ENCODE measurements around the gene DISP2. TPM values are rescaled to one million over a fixed set of nuclear protein-coding genes. Genes with fewer than 3 reads are reported as not detected.

DISP2 gene
- total and polyA plus RNA-seq, 9 of the 15 experiments (the other 6 are each of a cell fraction or from before 2014, with no cell fraction given) = 0.06 to 0.89 (median 0.15) TPM; not detected in 1

DNA sequence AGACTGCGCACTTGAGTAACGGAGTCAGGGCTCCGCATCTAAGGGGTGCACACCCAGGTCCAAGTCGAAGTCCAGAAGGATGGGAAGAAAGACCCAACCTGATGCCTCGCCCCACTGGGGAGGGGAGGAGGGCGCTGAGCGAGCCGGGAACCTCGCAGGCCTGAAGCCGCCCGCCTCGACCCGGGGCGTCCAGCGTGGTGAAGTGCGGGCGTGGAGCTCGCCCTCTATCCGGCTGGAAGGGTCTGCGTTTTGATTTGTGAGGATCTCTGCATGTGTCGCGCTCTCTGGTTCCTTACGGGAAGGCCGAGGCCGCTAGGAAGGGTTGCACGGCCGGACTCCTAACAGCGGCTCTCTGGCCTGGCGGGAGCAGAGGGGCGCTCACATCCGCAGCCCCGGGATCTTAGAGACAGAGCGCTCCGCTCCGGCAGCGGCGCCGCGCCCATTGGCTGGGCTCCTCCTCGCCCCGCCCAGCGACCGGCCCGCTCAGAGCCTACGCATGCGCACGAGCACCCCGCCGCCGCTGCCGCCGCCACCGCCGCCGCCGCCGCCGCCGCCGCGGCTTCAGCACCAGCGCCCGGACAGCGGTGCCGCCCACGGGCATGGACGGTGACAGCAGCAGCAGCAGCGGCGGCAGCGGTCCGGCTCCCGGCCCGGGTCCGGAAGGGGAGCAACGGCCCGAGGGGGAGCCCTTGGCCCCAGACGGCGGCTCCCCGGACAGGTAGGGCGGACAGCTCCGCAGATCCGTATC, at the start of gene DISP2 (continued):
- TF ChIP-seq ZNF384 (IDR thresholded peaks at IDR 0.05; ENCODE audit: low read depth, low read length) (no peak), HNRNPL (IDR thresholded peaks at IDR 0.05; ENCODE audit: low read depth, low read length) (peak; percentile 97), TEAD1 (CRISPR knock-in tag; IDR thresholded peaks at IDR 0.05) (0 out of 4 replicates have a peak, but pooled peaks of 1 of the 2 experiments have one; percentile 44), PHTF2 (CRISPR knock-in tag; IDR thresholded peaks at IDR 0.05) (no peak), SMARCE1 (IDR thresholded peaks at IDR 0.05) (no peak), ZNF717 (CRISPR knock-in tag; IDR thresholded peaks at IDR 0.05) (no peak), SRSF1 (IDR thresholded peaks at IDR 0.05; ENCODE audit: low read depth, low read length) (no peak), SNRNP70 (optimal IDR thresholded peaks at IDR 0.05; ENCODE audit: low read depth, low read length) (no peak), TAF7 (tag; IDR thresholded peaks at IDR 0.05) (no peak), FUS (optimal IDR thresholded peaks at IDR 0.05; ENCODE audit: low read depth, low read length) (no peak)
- TF ChIP-seq, protein P1, sequence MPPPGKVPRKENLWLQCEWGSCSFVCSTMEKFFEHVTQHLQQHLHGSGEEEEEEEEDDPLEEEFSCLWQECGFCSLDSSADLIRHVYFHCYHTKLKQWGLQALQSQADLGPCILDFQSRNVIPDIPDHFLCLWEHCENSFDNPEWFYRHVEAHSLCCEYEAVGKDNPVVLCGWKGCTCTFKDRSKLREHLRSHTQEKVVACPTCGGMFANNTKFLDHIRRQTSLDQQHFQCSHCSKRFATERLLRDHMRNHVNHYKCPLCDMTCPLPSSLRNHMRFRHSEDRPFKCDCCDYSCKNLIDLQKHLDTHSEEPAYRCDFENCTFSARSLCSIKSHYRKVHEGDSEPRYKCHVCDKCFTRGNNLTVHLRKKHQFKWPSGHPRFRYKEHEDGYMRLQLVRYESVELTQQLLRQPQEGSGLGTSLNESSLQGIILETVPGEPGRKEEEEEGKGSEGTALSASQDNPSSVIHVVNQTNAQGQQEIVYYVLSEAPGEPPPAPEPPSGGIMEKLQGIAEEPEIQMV (tag; conservative IDR thresholded peaks at IDR 0.05; ENCODE audit: low read depth) = no peak
- TF ChIP-seq, protein P2, sequence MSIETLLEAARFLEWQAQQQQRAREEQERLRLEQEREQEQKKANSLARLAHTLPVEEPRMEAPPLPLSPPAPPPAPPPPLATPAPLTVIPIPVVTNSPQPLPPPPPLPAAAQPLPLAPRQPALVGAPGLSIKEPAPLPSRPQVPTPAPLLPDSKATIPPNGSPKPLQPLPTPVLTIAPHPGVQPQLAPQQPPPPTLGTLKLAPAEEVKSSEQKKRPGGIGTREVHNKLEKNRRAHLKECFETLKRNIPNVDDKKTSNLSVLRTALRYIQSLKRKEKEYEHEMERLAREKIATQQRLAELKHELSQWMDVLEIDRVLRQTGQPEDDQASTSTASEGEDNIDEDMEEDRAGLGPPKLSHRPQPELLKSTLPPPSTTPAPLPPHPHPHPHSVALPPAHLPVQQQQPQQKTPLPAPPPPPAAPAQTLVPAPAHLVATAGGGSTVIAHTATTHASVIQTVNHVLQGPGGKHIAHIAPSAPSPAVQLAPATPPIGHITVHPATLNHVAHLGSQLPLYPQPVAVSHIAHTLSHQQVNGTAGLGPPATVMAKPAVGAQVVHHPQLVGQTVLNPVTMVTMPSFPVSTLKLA (conservative IDR thresholded peaks at IDR 0.05) = peak in 1 of 2 experiments; percentile 80; a peak in 3 of 4 replicates
- TF ChIP-seq, protein P3, sequence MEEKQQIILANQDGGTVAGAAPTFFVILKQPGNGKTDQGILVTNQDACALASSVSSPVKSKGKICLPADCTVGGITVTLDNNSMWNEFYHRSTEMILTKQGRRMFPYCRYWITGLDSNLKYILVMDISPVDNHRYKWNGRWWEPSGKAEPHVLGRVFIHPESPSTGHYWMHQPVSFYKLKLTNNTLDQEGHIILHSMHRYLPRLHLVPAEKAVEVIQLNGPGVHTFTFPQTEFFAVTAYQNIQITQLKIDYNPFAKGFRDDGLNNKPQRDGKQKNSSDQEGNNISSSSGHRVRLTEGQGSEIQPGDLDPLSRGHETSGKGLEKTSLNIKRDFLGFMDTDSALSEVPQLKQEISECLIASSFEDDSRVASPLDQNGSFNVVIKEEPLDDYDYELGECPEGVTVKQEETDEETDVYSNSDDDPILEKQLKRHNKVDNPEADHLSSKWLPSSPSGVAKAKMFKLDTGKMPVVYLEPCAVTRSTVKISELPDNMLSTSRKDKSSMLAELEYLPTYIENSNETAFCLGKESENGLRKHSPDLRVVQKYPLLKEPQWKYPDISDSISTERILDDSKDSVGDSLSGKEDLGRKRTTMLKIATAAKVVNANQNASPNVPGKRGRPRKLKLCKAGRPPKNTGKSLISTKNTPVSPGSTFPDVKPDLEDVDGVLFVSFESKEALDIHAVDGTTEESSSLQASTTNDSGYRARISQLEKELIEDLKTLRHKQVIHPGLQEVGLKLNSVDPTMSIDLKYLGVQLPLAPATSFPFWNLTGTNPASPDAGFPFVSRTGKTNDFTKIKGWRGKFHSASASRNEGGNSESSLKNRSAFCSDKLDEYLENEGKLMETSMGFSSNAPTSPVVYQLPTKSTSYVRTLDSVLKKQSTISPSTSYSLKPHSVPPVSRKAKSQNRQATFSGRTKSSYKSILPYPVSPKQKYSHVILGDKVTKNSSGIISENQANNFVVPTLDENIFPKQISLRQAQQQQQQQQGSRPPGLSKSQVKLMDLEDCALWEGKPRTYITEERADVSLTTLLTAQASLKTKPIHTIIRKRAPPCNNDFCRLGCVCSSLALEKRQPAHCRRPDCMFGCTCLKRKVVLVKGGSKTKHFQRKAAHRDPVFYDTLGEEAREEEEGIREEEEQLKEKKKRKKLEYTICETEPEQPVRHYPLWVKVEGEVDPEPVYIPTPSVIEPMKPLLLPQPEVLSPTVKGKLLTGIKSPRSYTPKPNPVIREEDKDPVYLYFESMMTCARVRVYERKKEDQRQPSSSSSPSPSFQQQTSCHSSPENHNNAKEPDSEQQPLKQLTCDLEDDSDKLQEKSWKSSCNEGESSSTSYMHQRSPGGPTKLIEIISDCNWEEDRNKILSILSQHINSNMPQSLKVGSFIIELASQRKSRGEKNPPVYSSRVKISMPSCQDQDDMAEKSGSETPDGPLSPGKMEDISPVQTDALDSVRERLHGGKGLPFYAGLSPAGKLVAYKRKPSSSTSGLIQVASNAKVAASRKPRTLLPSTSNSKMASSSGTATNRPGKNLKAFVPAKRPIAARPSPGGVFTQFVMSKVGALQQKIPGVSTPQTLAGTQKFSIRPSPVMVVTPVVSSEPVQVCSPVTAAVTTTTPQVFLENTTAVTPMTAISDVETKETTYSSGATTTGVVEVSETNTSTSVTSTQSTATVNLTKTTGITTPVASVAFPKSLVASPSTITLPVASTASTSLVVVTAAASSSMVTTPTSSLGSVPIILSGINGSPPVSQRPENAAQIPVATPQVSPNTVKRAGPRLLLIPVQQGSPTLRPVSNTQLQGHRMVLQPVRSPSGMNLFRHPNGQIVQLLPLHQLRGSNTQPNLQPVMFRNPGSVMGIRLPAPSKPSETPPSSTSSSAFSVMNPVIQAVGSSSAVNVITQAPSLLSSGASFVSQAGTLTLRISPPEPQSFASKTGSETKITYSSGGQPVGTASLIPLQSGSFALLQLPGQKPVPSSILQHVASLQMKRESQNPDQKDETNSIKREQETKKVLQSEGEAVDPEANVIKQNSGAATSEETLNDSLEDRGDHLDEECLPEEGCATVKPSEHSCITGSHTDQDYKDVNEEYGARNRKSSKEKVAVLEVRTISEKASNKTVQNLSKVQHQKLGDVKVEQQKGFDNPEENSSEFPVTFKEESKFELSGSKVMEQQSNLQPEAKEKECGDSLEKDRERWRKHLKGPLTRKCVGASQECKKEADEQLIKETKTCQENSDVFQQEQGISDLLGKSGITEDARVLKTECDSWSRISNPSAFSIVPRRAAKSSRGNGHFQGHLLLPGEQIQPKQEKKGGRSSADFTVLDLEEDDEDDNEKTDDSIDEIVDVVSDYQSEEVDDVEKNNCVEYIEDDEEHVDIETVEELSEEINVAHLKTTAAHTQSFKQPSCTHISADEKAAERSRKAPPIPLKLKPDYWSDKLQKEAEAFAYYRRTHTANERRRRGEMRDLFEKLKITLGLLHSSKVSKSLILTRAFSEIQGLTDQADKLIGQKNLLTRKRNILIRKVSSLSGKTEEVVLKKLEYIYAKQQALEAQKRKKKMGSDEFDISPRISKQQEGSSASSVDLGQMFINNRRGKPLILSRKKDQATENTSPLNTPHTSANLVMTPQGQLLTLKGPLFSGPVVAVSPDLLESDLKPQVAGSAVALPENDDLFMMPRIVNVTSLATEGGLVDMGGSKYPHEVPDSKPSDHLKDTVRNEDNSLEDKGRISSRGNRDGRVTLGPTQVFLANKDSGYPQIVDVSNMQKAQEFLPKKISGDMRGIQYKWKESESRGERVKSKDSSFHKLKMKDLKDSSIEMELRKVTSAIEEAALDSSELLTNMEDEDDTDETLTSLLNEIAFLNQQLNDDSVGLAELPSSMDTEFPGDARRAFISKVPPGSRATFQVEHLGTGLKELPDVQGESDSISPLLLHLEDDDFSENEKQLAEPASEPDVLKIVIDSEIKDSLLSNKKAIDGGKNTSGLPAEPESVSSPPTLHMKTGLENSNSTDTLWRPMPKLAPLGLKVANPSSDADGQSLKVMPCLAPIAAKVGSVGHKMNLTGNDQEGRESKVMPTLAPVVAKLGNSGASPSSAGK (IDR thresholded peaks at IDR 0.05) = peak; percentile 63; the same call in 1 of the 2 replicates

Data from K562 (cell line).